ENCODE data around the gene CAMKMT. TPM values are rescaled to one million over a fixed set of nuclear protein-coding genes. Genes with fewer than 3 reads are reported as not detected.

The CAMKMT gene
- total RNA-seq, 1 experiment from 2014 or later: 17.4 TPM

GRCh38 chr2:44314362-44314761 lies 47.4 kb upstream of the CAMKMT start:
- Mint-ChIP-seq H3K36me3 (ENCODE audit: insufficient read depth in 1 of 3, low read depth in 3 of 3) (peaks cover 27 to 47% (median 33%) of the 10 kb centered on the region in 3 experiments), H3K4me3 (no peak overlapping the region), H3K9me3 (peaks cover 21 to 28% of the 10 kb centered on the region in 2 experiments), H3K27me3 (ENCODE audit: low read depth) (no peaks in the 10 kb centered on the region), H3K27ac (no peak overlapping the region; a peak in 2 of 7 replicates), H3K4me1 (0 out of 4 replicates have a peak, but pooled peaks cover 0 to 3% of the 10 kb centered on the region in 2 experiments)
- no peak overlapping the region for H3T11ph ChIP-seq (ENCODE audit: low read length)
- H3K4ac ChIP-seq (ENCODE audit: low read depth, low read length): no peak overlapping the region
- no peak overlapping the region for H3K23ac ChIP-seq (ENCODE audit: insufficient read length, low read depth, low read length)
- no peak overlapping the region for H2AK5ac ChIP-seq (ENCODE audit: insufficient read length, low read length)
- H3K27ac ChIP-seq (ENCODE audit: insufficient read length, low read depth, low read length): no peak overlapping the region
- no peak overlapping the region for H2AFZ ChIP-seq (ENCODE audit: low read length)
- no peak for TF ChIP-seq CTCF (conservative IDR thresholded peaks at IDR 0.05)
- no peak overlapping the region for H2BK120ac ChIP-seq (ENCODE audit: low read depth, low read length, poor library complexity, severe bottlenecking)
- no peaks in the 10 kb centered on the region for H3K79me1 ChIP-seq (ENCODE audit: insufficient read depth, low read depth, low read length, poor library complexity, severe bottlenecking)
- no peak overlapping the region for H3K14ac ChIP-seq (ENCODE audit: insufficient read depth, low read length)
- DNase-seq: no peak
- H4K91ac ChIP-seq (ENCODE audit: insufficient read length, low read depth, low read length): no peak overlapping the region
- no peak overlapping the region for H3K56ac ChIP-seq (ENCODE audit: insufficient read length, low read depth, low read length)
- H3K27me3 ChIP-seq (ENCODE audit: insufficient read depth, low read length): no peaks in the 10 kb centered on the region
- no peak overlapping the region for H3K9ac ChIP-seq (ENCODE audit: extremely low read depth, insufficient read length, low read length)
- H4K8ac ChIP-seq (replicated peaks; ENCODE audit: insufficient read length, low read depth, low read length): no peak overlapping the region
- no peaks in the 10 kb centered on the region for H3K4me1 ChIP-seq (ENCODE audit: insufficient read depth, low read length)
- no peaks in the 10 kb centered on the region for H3K23me2 ChIP-seq (ENCODE audit: insufficient read length, low read depth, low read length, poor library complexity, severe bottlenecking)
- no peak overlapping the region for H2BK20ac ChIP-seq (ENCODE audit: low read depth, low read length, poor library complexity, severe bottlenecking)
- H2BK15ac ChIP-seq (ENCODE audit: low read depth, low read length): no peak overlapping the region
- no peak overlapping the region for H3K4me2 ChIP-seq (ENCODE audit: insufficient read depth, insufficient read length, low read length)
- no peaks in the 10 kb centered on the region for H3K79me2 ChIP-seq (ENCODE audit: insufficient read depth, low read length)
- peaks cover 16% of the 10 kb centered on the region for H3K9me3 ChIP-seq (ENCODE audit: control insufficient read depth, low read depth, low read length)
- no peak overlapping the region for H2BK5ac ChIP-seq (ENCODE audit: insufficient read length, low read length)
- H2BK12ac ChIP-seq (ENCODE audit: insufficient read length, low read depth, low read length): no peak overlapping the region
- no peak overlapping the region for H4K5ac ChIP-seq (ENCODE audit: insufficient read length, low read depth, low read length)
- H3K18ac ChIP-seq (ENCODE audit: insufficient read length, low read depth, low read length): no peak overlapping the region
- no peaks in the 10 kb centered on the region for H4K20me1 ChIP-seq (ENCODE audit: control insufficient read depth, insufficient read depth, insufficient read length)

Measured in H9 (cell line).